HuH-7 (cell line): ENCODE results near the gene MT4.
A peak's percentile ranks its signal among the peaks of the same experiment; 100 is the strongest.

Experiments used
- DNase-seq: peaks from one replicate; pipeline ENCODE4 v3.0.0; 2011; ENCODE audit warnings: low spot score

The MT4 gene

DNA sequence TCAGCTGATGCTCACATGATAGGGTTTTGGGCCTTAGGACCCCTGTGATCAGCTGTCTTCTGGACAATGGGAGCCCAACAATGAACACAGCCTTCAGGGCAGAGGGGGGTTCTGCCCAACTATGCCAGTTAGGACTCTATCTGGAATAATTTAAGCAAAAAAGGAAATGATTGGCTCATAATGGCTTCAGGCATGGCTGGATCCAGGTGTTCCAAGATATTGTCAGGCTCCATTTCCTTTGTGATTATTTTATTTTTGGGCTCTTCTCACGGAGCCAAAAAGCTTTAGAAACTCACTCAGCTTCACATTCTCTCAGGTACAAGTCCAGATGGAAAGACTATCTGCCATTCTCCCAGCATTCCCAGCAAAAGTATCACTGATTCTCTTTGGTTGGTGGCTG lies 40.6 kb downstream of the MT4 start:
- DNase-seq, result no peak

DNA sequence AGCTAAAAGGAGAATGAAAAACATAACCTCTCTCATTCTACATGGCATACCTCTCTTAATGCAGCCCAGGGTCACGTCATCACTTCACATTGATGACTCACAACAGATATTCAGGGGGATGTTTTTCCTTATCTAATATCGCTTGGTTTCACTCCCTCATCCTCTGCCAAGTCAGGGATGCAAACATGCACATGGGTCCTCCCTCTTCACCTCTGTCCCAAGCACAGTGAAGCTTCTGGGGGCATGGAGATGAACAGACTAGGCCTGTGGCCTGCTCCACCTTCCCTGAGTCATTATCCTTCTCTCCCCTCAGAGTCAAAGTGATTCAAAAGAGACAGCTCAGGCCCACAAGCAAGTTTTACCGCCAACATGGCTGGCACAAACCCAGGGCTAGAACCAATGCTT lies 41.2 kb downstream of the MT4 start:
- no peak for DNase-seq

- DNase-seq, result no peak
Measured at GRCh38 chr16:56606476-56607108, 41.7 kb downstream of the MT4 start.

GRCh38 chr16:56607109-56607618 lies 42.3 kb downstream of the MT4 start:
- no peak for DNase-seq

DNA sequence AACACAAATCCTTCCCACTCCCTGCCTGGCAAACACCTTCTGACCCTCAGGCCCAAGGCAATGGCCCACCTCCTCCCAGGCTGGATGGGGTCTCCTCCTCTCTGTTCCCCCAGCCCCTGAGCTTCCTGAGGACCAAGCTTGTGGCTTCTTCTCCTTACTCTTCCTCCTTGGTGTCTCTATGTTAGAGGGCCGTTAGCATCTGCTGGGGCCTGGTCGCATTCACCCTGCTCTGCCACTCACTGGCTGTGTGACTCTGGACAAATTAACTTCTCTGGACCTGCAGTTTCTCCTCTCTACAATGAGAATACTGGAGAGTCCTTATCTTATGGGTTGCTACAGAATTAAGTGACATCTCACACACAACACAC lies 42.8 kb downstream of the MT4 start:
- no peak for DNase-seq

- DNase-seq, result peak; percentile 84
Measured at GRCh38 chr16:56608043-56608875, 43.4 kb downstream of the MT4 start, which contains the start of gene MT2A. Gene MT2A (plus strand): TSS chr16:56608584. CDS start chr16:56608656, 72 bp downstream.

DNA sequence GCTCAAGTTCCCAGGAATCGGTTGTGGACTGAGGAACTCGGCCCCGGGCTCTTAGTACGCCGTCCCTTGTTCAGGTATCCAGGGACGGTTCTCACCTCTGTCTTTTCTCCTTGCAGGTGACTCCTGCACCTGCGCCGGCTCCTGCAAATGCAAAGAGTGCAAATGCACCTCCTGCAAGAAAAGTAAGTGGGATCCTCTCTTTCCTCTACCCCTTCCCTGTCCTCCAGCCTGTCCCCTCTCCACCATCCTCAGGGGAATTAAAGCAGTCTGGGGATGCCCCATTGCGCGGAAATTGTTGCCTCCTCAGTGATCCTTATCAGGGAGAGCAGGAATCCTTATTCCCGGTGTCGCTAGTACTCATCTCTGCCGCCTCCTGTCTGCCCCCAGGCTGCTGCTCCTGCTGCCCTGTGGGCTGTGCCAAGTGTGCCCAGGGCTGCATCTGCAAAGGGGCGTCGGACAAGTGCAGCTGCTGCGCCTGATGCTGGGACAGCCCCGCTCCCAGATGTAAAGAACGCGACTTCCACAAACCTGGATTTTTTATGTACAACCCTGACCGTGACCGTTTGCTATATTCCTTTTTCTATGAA lies 44.1 kb downstream of the MT4 start:
- no peak for DNase-seq

- DNase-seq, result no peak
Measured at GRCh38 chr16:56609463-56609921, 44.6 kb downstream of the MT4 start.

GRCh38 chr16:56610017-56610608 lies 45.2 kb downstream of the MT4 start:
- no peak for DNase-seq

DNA sequence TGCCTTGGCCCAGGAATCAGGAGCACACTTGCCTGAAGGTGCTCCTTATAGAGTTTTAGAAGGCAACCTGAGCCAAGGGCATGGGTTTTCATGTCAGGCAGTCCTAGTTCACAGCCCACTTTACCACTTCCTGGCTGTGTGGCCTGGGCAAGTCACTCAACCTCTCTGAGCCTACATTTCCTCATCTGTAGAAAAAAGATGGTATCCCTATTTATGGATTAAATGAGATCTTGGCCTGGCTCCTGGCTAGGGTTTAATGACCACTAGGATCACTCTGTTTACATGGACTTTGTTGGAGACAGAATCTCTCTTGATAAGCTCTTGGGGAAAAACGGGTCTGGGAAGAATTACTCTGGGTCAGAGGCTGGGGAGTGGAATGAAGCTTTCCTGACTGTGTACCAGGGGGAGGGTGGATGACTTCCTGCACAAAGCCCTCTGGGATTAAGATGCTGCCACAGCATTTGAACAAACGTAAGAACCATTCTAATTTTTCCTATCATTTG lies 45.8 kb downstream of the MT4 start:
- DNase-seq, result no peak

DNA sequence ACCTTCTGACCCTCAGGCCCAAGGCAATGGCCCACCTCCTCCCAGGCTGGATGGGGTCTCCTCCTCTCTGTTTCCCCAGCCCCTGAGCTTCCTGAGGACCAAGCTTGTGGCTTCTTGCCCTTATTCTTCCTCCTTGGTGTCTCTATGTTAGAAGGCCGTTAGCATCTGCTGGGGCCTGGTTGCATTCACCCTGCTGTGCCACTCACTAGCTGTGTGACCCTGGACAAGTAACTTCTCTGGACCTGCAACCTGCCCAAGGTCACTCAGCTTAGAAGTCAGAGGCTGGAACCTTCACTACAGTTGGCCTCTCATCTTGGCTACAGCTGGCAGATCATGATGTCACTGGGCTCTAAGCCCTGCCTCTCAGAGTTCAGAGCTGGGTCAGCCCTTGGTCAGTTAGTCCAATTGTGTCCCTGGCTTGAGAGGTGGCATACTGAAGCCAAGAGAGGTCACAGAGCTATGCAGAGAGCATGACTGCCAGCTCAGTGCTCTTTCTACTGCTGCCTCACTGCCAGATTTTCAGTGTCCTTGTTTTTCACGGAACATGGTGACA lies 46.5 kb downstream of the MT4 start:
- DNase-seq, result no peak

DNA sequence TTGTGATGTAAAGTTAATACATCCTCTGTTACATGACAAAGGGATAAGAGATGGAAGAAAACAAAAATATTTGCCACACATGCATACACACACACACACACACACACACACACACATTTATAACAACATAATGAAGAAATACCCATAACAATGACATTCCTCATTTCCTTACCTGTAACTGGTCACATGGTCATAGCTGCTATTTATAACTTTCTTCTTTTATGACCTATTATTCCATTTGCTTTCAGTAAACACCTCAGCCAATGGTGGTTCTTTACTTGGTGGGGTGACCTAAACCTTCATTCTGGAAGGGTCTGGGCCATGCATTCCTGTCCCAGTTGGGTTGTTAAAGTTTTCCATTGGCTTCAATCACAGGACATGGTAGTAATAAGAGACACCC lies 48.8 kb downstream of the MT4 start:
- no peak for DNase-seq

GRCh38 chr16:56614549-56614991 lies 49.7 kb downstream of the MT4 start:
- DNase-seq, result no peak

- no peak for DNase-seq
Measured at GRCh38 chr16:56615353-56615752, 50.5 kb downstream of the MT4 start.

GRCh38 chr16:56616608-56617211 lies 51.8 kb downstream of the MT4 start:
- DNase-seq, result no peak

DNA sequence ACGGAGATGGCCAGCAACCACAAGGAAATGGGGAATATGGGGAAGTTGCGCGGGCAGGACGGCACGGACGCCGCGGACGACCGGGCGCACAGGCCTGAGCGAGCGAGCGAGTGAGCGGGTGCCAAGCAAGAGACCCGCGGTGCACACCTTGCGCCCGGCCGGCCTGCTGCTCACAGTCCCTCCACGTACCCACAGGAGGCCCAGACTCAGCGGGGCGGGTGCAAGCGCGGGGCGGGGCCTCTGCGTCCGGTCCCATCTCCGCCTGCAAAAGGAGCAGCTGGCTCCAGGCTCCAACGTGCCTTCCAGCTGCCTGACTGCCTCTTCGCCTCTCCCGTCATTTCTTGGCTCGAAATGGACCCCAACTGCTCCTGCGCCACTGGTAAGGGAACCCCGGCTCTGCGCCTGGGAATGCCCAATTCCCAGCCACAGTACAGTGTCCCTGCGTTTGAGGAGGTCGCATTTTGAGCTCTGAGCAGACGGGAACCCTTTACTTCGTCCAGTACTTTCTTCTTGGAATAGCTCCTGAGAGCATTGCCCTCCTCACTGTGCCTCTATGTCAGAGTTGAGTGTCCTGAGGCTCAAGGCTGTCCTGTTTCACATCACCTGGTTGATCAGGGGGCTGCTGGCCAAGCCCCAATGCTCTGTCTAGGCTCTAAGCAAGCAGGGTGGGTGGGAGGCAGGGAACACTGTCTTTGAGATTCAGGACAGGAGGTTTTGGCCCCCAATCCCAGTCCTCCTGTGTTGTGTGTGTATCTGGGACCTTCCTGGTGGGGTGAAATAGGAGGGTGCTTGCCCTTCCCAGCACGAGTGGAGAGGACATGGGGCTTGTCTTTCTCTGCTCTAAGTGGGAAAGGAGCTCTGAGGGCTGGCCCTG lies 52.6 kb downstream of the MT4 start:
- no peak for DNase-seq

- no peak for DNase-seq
Measured at GRCh38 chr16:56618138-56618537, 53.3 kb downstream of the MT4 start.
